Karpas-422 (cell line): ENCODE measurements around the gene TEX38. TPM values are rescaled to one million over a fixed set of nuclear protein-coding genes. Genes with fewer than 3 reads are reported as not detected.

ENCODE experiments used
- DNase-seq: peaks from one replicate; pipeline ENCODE4 v3.0.0-alpha.2; 2015
- H2AFZ ChIP-seq: fragments of 200-600 bp; sonication (generic); 2 replicates; pipeline ENCODE4 v1.6.1; 2014; ENCODE audit warnings: antibody characterized with exemption, low read length, mixed read lengths
- H3K27ac ChIP-seq: fragments of 200-600 bp; sonication (generic); 2 replicates; pipeline ENCODE4 v1.5.1; 2014; ENCODE audit warnings: mild to moderate bottlenecking, low read length, moderate library complexity
- H3K27me3 ChIP-seq: fragments of 200-600 bp; sonication (generic); 2 replicates; pipeline ENCODE4 v1.6.1; 2014; ENCODE audit warnings: low read length, mixed read lengths
- H3K36me3 ChIP-seq: fragments of 200-600 bp; sonication (generic); 2 replicates; pipeline ENCODE4 v1.6.1; 2014; ENCODE audit warnings: low read length, mixed read lengths; ENCODE audit not compliant: insufficient read depth
- H3K4me1 ChIP-seq: fragments of 200-600 bp; sonication (generic); 2 replicates; pipeline ENCODE4 v1.6.1; 2014; ENCODE audit warnings: mild to moderate bottlenecking, low read length, mixed read lengths
- H3K4me2 ChIP-seq: fragments of 200-600 bp; sonication (generic); 2 replicates; pipeline ENCODE4 v1.6.1; 2014; ENCODE audit warnings: low read length, low read depth, mild to moderate bottlenecking; ENCODE audit not compliant: poor library complexity, severe bottlenecking
- H3K4me3 ChIP-seq: fragments of 200-600 bp; sonication (generic); 2 replicates; pipeline ENCODE4 v1.5.1; 2014; ENCODE audit warnings: mild to moderate bottlenecking, antibody characterized with exemption, low read length, mixed read lengths
- H3K79me2 ChIP-seq: fragments of 200-600 bp; sonication (generic); 2 replicates; pipeline ENCODE4 v1.6.1; 2014; ENCODE audit warnings: mild to moderate bottlenecking, low read length, mixed read lengths
- H3K9ac ChIP-seq: fragments of 200-600 bp; sonication (generic); 2 replicates; pipeline ENCODE4 v1.6.0; 2014; ENCODE audit warnings: low read length
- H3K9me2 ChIP-seq: fragments of 200-600 bp; sonication (generic), shearing (Covaris generic); replicated peaks from 2 replicates; pipeline ENCODE4 v1.6.0; 2014; ENCODE audit warnings: mild to moderate bottlenecking, low read length, moderate library complexity; ENCODE audit not compliant: insufficient read depth
- H3K9me3 ChIP-seq: fragments of 300-700, 200-600 bp; sonication (generic); 2 replicates; pipeline ENCODE4 v1.6.1; 2014; ENCODE audit warnings: low read length, mixed read lengths
- H4K20me1 ChIP-seq: fragments of 200-600 bp; sonication (generic); 2 replicates; pipeline ENCODE4 v1.6.1; 2014; ENCODE audit warnings: mild to moderate bottlenecking, antibody characterized with exemption, low read length, low read depth; ENCODE audit not compliant: insufficient read depth
- total RNA-seq: library from RNA; depleted of rRNA; stranded (reverse); fragments of >200 nt; shearing (Covaris generic); gene quantifications from 2 replicates; pipeline ENCODE4 v1.2.3, GENCODE V29; 2014; ENCODE audit warnings: low replicate concordance; rRNA removed

Gene TEX38
- total RNA-seq = 0.37 TPM in 1 of 2 replicates, not detected in the other

- no peak for DNase-seq
- no peaks in the 10 kb centered on the region for H3K9me2 ChIP-seq
- no peaks in the 10 kb centered on the region for H3K27me3 ChIP-seq
- peaks cover 14% of the 10 kb centered on the region for H3K4me1 ChIP-seq
- peaks cover 7% of the 10 kb centered on the region; the same call in 1 of the 2 replicates for H3K36me3 ChIP-seq
- no peak within 1 kb of the TSS for H2AFZ ChIP-seq
- H3K4me2 ChIP-seq = no peak within 1 kb of the TSS
- no peaks in the 10 kb centered on the region for H3K9me3 ChIP-seq
- no peak within 1 kb of the TSS for H3K9ac ChIP-seq
- no peak within 1 kb of the TSS for H3K4me3 ChIP-seq
- no peak within 1 kb of the TSS for H3K27ac ChIP-seq
- no peaks in the 10 kb centered on the region for H4K20me1 ChIP-seq
- H3K79me2 ChIP-seq = peaks cover 14% of the 10 kb centered on the region
These were observed at the start of gene TEX38 for GRCh38 chr1:46671554-46671953. TEX38 (plus strand) TSS chr1:46671854; CDS start chr1:46671935, 81 bp downstream.

GRCh38 chr1:46621930-46622329 is 49.7 kb upstream of the TEX38 start:
- Histone ChIP-seq H3K9me2 (no peaks in the 10 kb centered on the region), H3K4me3 (no peak overlapping the region), H3K4me1 (peaks cover 2% of the 10 kb centered on the region), H3K27me3 (no peaks in the 10 kb centered on the region), H3K4me2 (no peak overlapping the region), H3K9ac (no peak overlapping the region), H3K79me2 (no peaks in the 10 kb centered on the region), H3K9me3 (no peaks in the 10 kb centered on the region), H3K36me3 (no peaks in the 10 kb centered on the region), H2AFZ (no peak overlapping the region), H4K20me1 (no peaks in the 10 kb centered on the region), H3K27ac (no peak overlapping the region)
- no peak for DNase-seq

- Histone ChIP-seq H3K27me3 (no peaks in the 10 kb centered on the region), H4K20me1 (no peaks in the 10 kb centered on the region), H3K36me3 (no peaks in the 10 kb centered on the region), H3K4me2 (no peak overlapping the region), H3K4me1 (no peaks in the 10 kb centered on the region), H2AFZ (no peak overlapping the region), H3K9ac (no peak overlapping the region), H3K4me3 (no peak overlapping the region), H3K79me2 (no peaks in the 10 kb centered on the region), H3K9me2 (no peaks in the 10 kb centered on the region), H3K9me3 (no peaks in the 10 kb centered on the region), H3K27ac (no peak overlapping the region)
- DNase-seq = peak; percentile 60
These were observed 49.3 kb upstream of the TEX38 start for GRCh38 chr1:46622344-46622743.

GRCh38 chr1:46623743-46624644 is 47.7 kb upstream of the TEX38 start:
- no peak overlapping the region for H3K4me3 ChIP-seq
- H3K9me3 ChIP-seq = no peaks in the 10 kb centered on the region
- no peak for DNase-seq
- no peak overlapping the region for H2AFZ ChIP-seq
- no peaks in the 10 kb centered on the region; the same call in 1 of the 2 replicates for H3K4me1 ChIP-seq
- H4K20me1 ChIP-seq = no peaks in the 10 kb centered on the region
- H3K27ac ChIP-seq = no peak overlapping the region
- no peak overlapping the region for H3K4me2 ChIP-seq
- H3K79me2 ChIP-seq = no peaks in the 10 kb centered on the region
- H3K9ac ChIP-seq = no peak overlapping the region
- H3K9me2 ChIP-seq = no peaks in the 10 kb centered on the region
- no peaks in the 10 kb centered on the region for H3K27me3 ChIP-seq
- no peaks in the 10 kb centered on the region for H3K36me3 ChIP-seq

GRCh38 chr1:46630719-46631118 is 40.9 kb upstream of the TEX38 start:
- H3K27ac ChIP-seq = no peak overlapping the region
- no peaks in the 10 kb centered on the region for H3K9me2 ChIP-seq
- no peak for DNase-seq
- H3K27me3 ChIP-seq = no peaks in the 10 kb centered on the region
- no peaks in the 10 kb centered on the region for H3K79me2 ChIP-seq
- H3K4me1 ChIP-seq = no peaks in the 10 kb centered on the region; the same call in 1 of the 2 replicates
- H3K4me2 ChIP-seq = no peak overlapping the region
- H3K9me3 ChIP-seq = no peaks in the 10 kb centered on the region
- no peaks in the 10 kb centered on the region for H4K20me1 ChIP-seq
- 0 out of 2 replicates have a peak, but pooled peaks cover 9% of the 10 kb centered on the region for H3K36me3 ChIP-seq
- H3K4me3 ChIP-seq = no peak overlapping the region
- no peak overlapping the region for H3K9ac ChIP-seq
- no peak overlapping the region for H2AFZ ChIP-seq

- no peaks in the 10 kb centered on the region for H3K27me3 ChIP-seq
- H3K4me1 ChIP-seq = no peaks in the 10 kb centered on the region
- 0 out of 2 replicates have a peak, but pooled peaks cover 9% of the 10 kb centered on the region for H3K36me3 ChIP-seq
- DNase-seq = no peak
- no peak overlapping the region for H3K4me3 ChIP-seq
- H3K9me2 ChIP-seq = no peaks in the 10 kb centered on the region
- no peak overlapping the region for H3K27ac ChIP-seq
- H3K4me2 ChIP-seq = no peak overlapping the region
- H3K79me2 ChIP-seq = no peaks in the 10 kb centered on the region
- H2AFZ ChIP-seq = no peak overlapping the region
- no peak overlapping the region for H3K9ac ChIP-seq
- no peaks in the 10 kb centered on the region for H3K9me3 ChIP-seq
- H4K20me1 ChIP-seq = no peaks in the 10 kb centered on the region
These were observed 36.4 kb upstream of the TEX38 start for GRCh38 chr1:46635205-46635604.

GRCh38 chr1:46637444-46638083 is 34.1 kb upstream of the TEX38 start:
- Histone ChIP-seq H3K27me3 (no peaks in the 10 kb centered on the region), H3K27ac (no peak overlapping the region), H3K36me3 (0 out of 2 replicates have a peak, but pooled peaks cover 6% of the 10 kb centered on the region), H3K9ac (no peak overlapping the region), H3K4me3 (no peak overlapping the region), H3K4me1 (no peaks in the 10 kb centered on the region), H3K79me2 (no peaks in the 10 kb centered on the region), H2AFZ (no peak overlapping the region), H3K9me3 (no peaks in the 10 kb centered on the region), H4K20me1 (no peaks in the 10 kb centered on the region), H3K4me2 (no peak overlapping the region), H3K9me2 (no peaks in the 10 kb centered on the region)
- no peak for DNase-seq

GRCh38 chr1:46638921-46639320 is 32.7 kb upstream of the TEX38 start:
- DNase-seq = no peak
- H2AFZ ChIP-seq = no peak overlapping the region
- H3K79me2 ChIP-seq = no peaks in the 10 kb centered on the region
- no peaks in the 10 kb centered on the region for H3K4me1 ChIP-seq
- no peaks in the 10 kb centered on the region for H4K20me1 ChIP-seq
- no peaks in the 10 kb centered on the region for H3K27me3 ChIP-seq
- 0 out of 2 replicates have a peak, but pooled peaks cover 6% of the 10 kb centered on the region for H3K36me3 ChIP-seq
- no peak overlapping the region for H3K27ac ChIP-seq
- H3K4me3 ChIP-seq = no peak overlapping the region
- H3K9me2 ChIP-seq = no peaks in the 10 kb centered on the region
- no peaks in the 10 kb centered on the region for H3K9me3 ChIP-seq
- no peak overlapping the region for H3K4me2 ChIP-seq
- no peak overlapping the region for H3K9ac ChIP-seq
